ENCODE data around the gene FILIP1L.

The FILIP1L gene

GRCh38 chr3:99965077-99965476, 149.2 kb downstream of the FILIP1L start:
- no peak for TF ChIP-seq CTCF (IDR thresholded peaks at IDR 0.05)

- no peak for TF ChIP-seq CTCF (IDR thresholded peaks at IDR 0.05)
Observed at GRCh38 chr3:99962703-99963102, 151.6 kb downstream of the FILIP1L start.

- TF ChIP-seq CTCF (IDR thresholded peaks at IDR 0.05): no peak
Observed at GRCh38 chr3:99961756-99962515, 152.4 kb downstream of the FILIP1L start.

- no peak for TF ChIP-seq CTCF (IDR thresholded peaks at IDR 0.05)
Observed at GRCh38 chr3:99960941-99961340, 153.4 kb downstream of the FILIP1L start.

GRCh38 chr3:99960123-99960878, 154.0 kb downstream of the FILIP1L start:
- no peak for TF ChIP-seq CTCF (IDR thresholded peaks at IDR 0.05)

GRCh38 chr3:99958222-99958912, 155.9 kb downstream of the FILIP1L start:
- no peak for TF ChIP-seq CTCF (IDR thresholded peaks at IDR 0.05)

GRCh38 chr3:99957151-99957796, 157.0 kb downstream of the FILIP1L start:
- TF ChIP-seq CTCF (IDR thresholded peaks at IDR 0.05): no peak
